ENCODE data around the gene MMP25.
"Not testable (repeated sequence)": the region's sequence is repeated elsewhere in the genome, so short reads cannot be mapped to it uniquely, and the experiment has no call there.

The MMP25 gene

DNA sequence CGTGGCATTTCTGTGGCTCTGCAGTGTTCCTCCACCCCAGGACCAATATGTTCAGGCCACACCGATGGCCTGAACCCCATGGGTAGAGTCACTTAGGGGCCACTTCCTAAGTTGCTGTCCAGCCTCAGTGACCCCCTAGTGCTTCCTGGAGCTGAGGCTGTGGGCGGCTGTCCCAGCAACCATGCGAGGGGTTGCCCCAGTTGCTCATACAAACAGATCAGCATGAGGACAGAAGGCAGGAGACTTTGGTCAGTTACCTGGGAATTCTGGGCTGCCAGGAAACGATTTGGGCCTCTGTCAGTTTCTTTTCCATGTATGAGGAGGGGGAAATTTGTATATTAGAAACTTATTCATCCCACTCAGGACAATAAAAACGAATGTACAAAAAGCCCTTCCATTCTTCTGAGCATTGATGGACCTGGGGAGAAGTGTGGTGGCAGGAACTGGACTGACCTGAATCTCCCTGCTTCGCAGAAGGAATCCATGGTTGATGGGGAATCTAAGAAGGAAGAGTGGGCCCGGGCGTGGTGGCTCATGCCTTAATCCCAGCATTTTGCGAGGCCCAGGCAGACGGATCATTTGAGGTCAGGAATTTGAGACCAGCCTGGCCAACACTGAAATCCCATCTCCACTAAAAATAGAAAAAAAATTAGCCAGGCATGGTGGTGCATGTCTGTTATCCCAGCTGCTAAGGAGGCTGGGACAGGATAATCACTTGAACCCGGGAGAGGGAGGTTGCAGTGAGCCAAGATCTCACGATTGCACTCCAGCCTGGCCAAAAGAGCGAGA lies 14.2 kb downstream of the MMP25 start:
- H3K36me3 ChIP-seq (ENCODE audit: insufficient read depth, low read depth, low read length), result no peaks in the 10 kb centered on the region
- H3K4me1 ChIP-seq (ENCODE audit: insufficient read depth, low read length), result 0 out of 2 replicates have a peak, but pooled peaks cover 4% of the 10 kb centered on the region
- no peaks in the 10 kb centered on the region for H3K9me3 ChIP-seq (ENCODE audit: insufficient read depth, low read depth, low read length)
- peaks cover 23% of the 10 kb centered on the region for H3K27me3 ChIP-seq (ENCODE audit: insufficient read depth, low read length)
- no peak overlapping the region; the same call in 1 of the 2 replicates for H3K9ac ChIP-seq (ENCODE audit: low read depth, low read length)
- no peak overlapping the region for H3K27ac ChIP-seq (ENCODE audit: low read length)
- no peak overlapping the region for H3K4me3 ChIP-seq (ENCODE audit: low read length)

DNA sequence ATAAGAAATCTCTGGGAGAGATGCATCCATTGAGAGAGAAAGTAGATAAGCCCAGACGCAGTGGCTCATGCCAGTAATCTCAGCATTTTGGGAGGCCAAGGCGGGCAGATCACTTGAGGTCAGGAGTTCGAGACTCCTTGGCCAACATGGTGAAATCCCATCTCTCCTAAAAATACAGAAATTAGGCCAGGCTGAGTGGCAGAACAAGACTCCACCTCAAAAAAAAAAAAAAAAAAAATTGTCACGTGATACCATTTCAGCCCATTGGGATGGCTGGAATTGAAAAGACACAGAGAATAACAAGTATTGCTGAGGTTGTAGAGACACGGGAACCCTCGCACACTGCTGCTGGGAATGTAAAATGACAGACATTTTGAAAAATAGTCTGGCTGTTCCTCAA lies 16.2 kb downstream of the MMP25 start:
- H3K4me3 ChIP-seq (ENCODE audit: low read length), result no peak overlapping the region
- no peak overlapping the region for H3K27ac ChIP-seq (ENCODE audit: low read length)
- H3K27me3 ChIP-seq (ENCODE audit: insufficient read depth, low read length), result peaks cover 19% of the 10 kb centered on the region
- no peaks in the 10 kb centered on the region for H3K9me3 ChIP-seq (ENCODE audit: insufficient read depth, low read depth, low read length)
- H3K9ac ChIP-seq (ENCODE audit: low read depth, low read length), result no peak overlapping the region
- 0 out of 2 replicates have a peak, but pooled peaks cover 4% of the 10 kb centered on the region for H3K4me1 ChIP-seq (ENCODE audit: insufficient read depth, low read length)
- H3K36me3 ChIP-seq (ENCODE audit: insufficient read depth, low read depth, low read length), result no peaks in the 10 kb centered on the region

DNA sequence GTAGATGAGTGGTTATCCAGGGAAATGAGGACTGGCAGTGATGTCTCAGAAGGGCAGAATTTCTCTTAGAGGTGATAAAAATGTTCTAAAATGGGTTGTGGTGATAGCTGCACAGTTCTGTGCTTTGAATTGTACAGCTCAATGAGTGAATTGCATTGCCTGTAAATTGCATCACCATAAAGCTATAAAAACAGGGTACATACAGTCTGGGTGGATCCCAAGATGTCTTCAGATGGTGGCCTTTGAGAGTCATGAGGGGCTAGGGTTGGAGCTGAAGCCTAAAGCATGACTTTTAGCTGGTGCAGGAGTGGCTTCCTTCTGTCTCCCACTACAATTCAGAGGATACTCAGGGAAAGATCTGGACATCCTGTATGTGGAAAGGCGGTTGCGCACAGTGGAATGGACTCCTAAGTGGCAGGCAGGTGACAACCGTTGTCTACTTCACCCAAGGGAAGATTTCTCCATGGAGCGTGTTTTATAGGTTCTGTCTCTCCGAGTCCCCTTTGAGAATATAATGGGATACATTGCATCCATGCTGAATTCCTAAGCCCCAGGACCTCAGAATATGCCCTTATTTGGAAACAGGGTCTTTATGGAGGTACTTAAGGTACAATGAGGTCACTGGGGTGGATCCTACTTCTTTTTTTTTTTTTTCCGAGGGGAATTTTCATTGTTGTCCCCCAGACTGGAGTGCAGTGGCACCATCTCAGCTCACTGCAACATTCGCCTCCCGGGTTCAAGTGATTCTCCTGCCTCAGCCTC lies 17.4 kb downstream of the MMP25 start:
- Histone ChIP-seq H3K27ac (ENCODE audit: low read length) (no peak overlapping the region), H3K9ac (ENCODE audit: low read depth, low read length) (no peak overlapping the region), H3K4me1 (ENCODE audit: insufficient read depth, low read length) (0 out of 2 replicates have a peak, but pooled peaks cover 4% of the 10 kb centered on the region), H3K9me3 (ENCODE audit: insufficient read depth, low read depth, low read length) (no peaks in the 10 kb centered on the region), H3K27me3 (ENCODE audit: insufficient read depth, low read length) (peaks cover 13% of the 10 kb centered on the region), H3K4me3 (ENCODE audit: low read length) (no peak overlapping the region), H3K36me3 (ENCODE audit: insufficient read depth, low read depth, low read length) (no peaks in the 10 kb centered on the region)

- Histone ChIP-seq H3K27ac (ENCODE audit: low read length) (no peak within 1 kb of the TSS), H3K36me3 (ENCODE audit: insufficient read depth, low read depth, low read length) (no peaks in the 10 kb centered on the region), H3K4me3 (ENCODE audit: low read length) (no peak within 1 kb of the TSS), H3K9me3 (ENCODE audit: insufficient read depth, low read depth, low read length) (no peaks in the 10 kb centered on the region), H3K9ac (ENCODE audit: low read depth, low read length) (no peak within 1 kb of the TSS), H3K27me3 (ENCODE audit: insufficient read depth, low read length) (peaks cover 5% of the 10 kb centered on the region), H3K4me1 (ENCODE audit: insufficient read depth, low read length) (0 out of 2 replicates have a peak, but pooled peaks cover 4% of the 10 kb centered on the region)
Observed at GRCh38 chr16:3065069-3065741, 18.8 kb downstream of the MMP25 start, which contains the start of gene IL32. Gene IL32, plus strand, starts transcription at chr16:3065640. Its CDS starts 172 bp downstream, at chr16:3065812.

DNA sequence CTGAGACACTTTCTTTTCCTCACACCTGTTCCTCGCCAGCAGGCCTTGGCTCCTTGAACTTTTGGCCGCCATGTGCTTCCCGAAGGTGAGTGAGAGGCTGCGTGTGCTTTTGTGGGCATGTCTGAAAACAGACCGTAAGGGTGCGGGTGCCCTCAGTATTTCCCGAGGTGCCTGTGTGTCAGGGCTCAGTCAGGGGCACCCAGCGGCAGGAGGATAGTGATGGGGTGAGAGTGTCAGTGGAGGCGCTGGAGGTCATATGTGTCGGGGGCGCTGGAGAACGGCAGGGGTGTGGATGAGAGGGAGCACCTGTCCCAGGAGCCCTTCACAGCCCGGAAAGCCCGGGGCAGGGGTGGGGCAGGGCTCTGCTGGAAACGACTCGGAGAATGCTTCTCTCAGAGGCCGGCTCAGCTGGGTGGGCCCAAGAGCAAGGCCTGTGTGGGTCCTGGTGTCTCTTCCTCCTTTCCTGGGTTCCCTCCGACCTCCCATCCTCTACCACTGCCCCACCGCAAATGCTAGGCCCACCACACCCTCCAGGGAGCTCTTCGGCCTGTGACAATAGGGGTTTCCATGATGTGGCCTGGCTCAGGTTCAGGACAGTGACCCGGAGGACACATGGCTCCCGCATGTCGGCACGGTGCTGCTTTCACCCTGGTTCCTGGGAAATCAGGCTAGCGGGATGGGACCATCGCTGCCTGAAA lies 19.5 kb downstream of the MMP25 start:
- H3K9ac ChIP-seq (ENCODE audit: low read depth, low read length), result no peak overlapping the region
- H3K4me3 ChIP-seq (ENCODE audit: low read length), result no peak overlapping the region
- 0 out of 2 replicates have a peak, but pooled peaks cover 4% of the 10 kb centered on the region for H3K4me1 ChIP-seq (ENCODE audit: insufficient read depth, low read length)
- H3K27me3 ChIP-seq (ENCODE audit: insufficient read depth, low read length), result no peaks in the 10 kb centered on the region
- H3K9me3 ChIP-seq (ENCODE audit: insufficient read depth, low read depth, low read length), result no peaks in the 10 kb centered on the region
- no peak overlapping the region for H3K27ac ChIP-seq (ENCODE audit: low read length)
- no peaks in the 10 kb centered on the region for H3K36me3 ChIP-seq (ENCODE audit: insufficient read depth, low read depth, low read length)

GRCh38 chr16:3066440-3066748 lies 20.0 kb downstream of the MMP25 start:
- Histone ChIP-seq H3K27ac (ENCODE audit: low read length) (no peak overlapping the region), H3K27me3 (ENCODE audit: insufficient read depth, low read length) (no peaks in the 10 kb centered on the region), H3K4me1 (ENCODE audit: insufficient read depth, low read length) (0 out of 2 replicates have a peak, but pooled peaks cover 4% of the 10 kb centered on the region), H3K4me3 (ENCODE audit: low read length) (no peak overlapping the region), H3K9me3 (ENCODE audit: insufficient read depth, low read depth, low read length) (no peaks in the 10 kb centered on the region), H3K9ac (ENCODE audit: low read depth, low read length) (no peak overlapping the region), H3K36me3 (ENCODE audit: insufficient read depth, low read depth, low read length) (no peaks in the 10 kb centered on the region)

GRCh38 chr16:3068487-3068886 lies 22.1 kb downstream of the MMP25 start:
- Histone ChIP-seq H3K27me3 (ENCODE audit: insufficient read depth, low read length) (peaks cover 2% of the 10 kb centered on the region; the same call in 1 of the 2 replicates), H3K36me3 (ENCODE audit: insufficient read depth, low read depth, low read length) (no peaks in the 10 kb centered on the region), H3K9me3 (ENCODE audit: insufficient read depth, low read depth, low read length) (no peaks in the 10 kb centered on the region), H3K4me3 (ENCODE audit: low read length) (no peak overlapping the region), H3K9ac (ENCODE audit: low read depth, low read length) (no peak overlapping the region), H3K4me1 (ENCODE audit: insufficient read depth, low read length) (0 out of 2 replicates have a peak, but pooled peaks cover 4% of the 10 kb centered on the region), H3K27ac (ENCODE audit: low read length) (no peak overlapping the region)

GRCh38 chr16:3069146-3069545 lies 22.8 kb downstream of the MMP25 start:
- not testable (repeated sequence) for H3K27me3 ChIP-seq (ENCODE audit: insufficient read depth, low read length)

DNA sequence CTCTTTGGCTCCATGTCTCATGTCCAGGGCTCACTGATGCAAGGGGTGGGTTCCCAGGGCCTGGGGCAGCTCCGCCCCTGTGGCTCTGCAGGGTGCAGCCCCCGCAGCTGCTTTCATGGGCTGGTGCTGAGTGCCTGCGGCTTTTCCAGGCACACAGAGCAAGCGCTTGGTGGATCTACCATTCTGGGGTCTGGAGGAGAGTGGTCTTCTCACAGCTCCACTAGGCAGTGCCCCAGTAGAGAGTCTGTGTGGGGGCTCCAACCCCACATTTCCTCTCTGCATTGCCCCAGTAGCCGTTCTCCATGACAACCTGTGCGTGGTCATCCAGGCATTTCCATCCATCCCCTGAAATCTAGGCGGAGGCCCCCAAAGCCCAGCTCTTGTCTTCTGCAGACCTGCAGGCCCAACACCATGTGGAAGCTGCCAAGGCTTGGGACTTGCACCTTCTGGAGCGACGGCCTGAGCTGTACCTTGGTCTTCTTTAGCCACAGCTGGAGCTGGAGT lies 24.3 kb downstream of the MMP25 start:
- no peaks in the 10 kb centered on the region for H3K36me3 ChIP-seq (ENCODE audit: insufficient read depth, low read depth, low read length)
- H3K4me3 ChIP-seq (ENCODE audit: low read length), result no peak overlapping the region
- H3K27ac ChIP-seq (ENCODE audit: low read length), result no peak overlapping the region
- peaks cover 9% of the 10 kb centered on the region; the same call in 1 of the 2 replicates for H3K27me3 ChIP-seq (ENCODE audit: insufficient read depth, low read length)
- H3K9me3 ChIP-seq (ENCODE audit: insufficient read depth, low read depth, low read length), result no peaks in the 10 kb centered on the region
- no peaks in the 10 kb centered on the region for H3K4me1 ChIP-seq (ENCODE audit: insufficient read depth, low read length)
- H3K9ac ChIP-seq (ENCODE audit: low read depth, low read length), result no peak overlapping the region

More at GRCh38 chr16:3069146-3069545, 22.8 kb downstream of the MMP25 start:
- not testable (repeated sequence) for H3K4me3 ChIP-seq (ENCODE audit: low read length); H3K9ac ChIP-seq (ENCODE audit: low read depth, low read length); H3K4me1 ChIP-seq (ENCODE audit: insufficient read depth, low read length); H3K9me3 ChIP-seq (ENCODE audit: insufficient read depth, low read depth, low read length); H3K36me3 ChIP-seq (ENCODE audit: insufficient read depth, low read depth, low read length); H3K27ac ChIP-seq (ENCODE audit: low read length)

GRCh38 chr16:3071655-3072054 lies 25.3 kb downstream of the MMP25 start:
- H3K36me3 ChIP-seq (ENCODE audit: insufficient read depth, low read depth, low read length), result no peaks in the 10 kb centered on the region
- no peak overlapping the region for H3K4me3 ChIP-seq (ENCODE audit: low read length)
- no peaks in the 10 kb centered on the region for H3K9me3 ChIP-seq (ENCODE audit: insufficient read depth, low read depth, low read length)
- H3K27ac ChIP-seq (ENCODE audit: low read length), result no peak overlapping the region
- no peaks in the 10 kb centered on the region for H3K4me1 ChIP-seq (ENCODE audit: insufficient read depth, low read length)
- H3K9ac ChIP-seq (ENCODE audit: low read depth, low read length), result no peak overlapping the region
- H3K27me3 ChIP-seq (ENCODE audit: insufficient read depth, low read length), result peaks cover 9% of the 10 kb centered on the region; the same call in 1 of the 2 replicates

DNA sequence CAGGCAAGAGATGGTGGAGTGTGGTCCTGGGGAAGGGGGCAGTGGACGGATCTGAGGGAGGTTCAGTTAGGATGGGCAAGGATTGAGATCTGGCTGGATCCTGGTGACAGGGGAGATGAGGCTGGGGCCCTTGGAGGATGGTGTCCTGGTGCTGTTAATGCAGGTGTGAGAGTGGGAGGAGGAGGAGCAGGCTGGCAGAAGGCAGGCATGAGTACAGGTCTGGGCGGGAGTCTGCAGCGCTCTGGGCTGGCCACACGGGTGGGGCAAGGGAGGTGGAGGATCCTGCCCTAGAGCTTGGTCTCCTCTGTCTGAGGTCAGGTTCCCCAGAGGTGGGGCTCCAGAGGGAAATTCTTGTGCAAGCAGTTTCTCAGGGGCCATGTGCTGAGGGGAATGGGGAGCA lies 25.8 kb downstream of the MMP25 start:
- not testable (repeated sequence) for H3K9ac ChIP-seq (ENCODE audit: low read depth, low read length); H3K4me1 ChIP-seq (ENCODE audit: insufficient read depth, low read length); H3K36me3 ChIP-seq (ENCODE audit: insufficient read depth, low read depth, low read length); H3K27me3 ChIP-seq (ENCODE audit: insufficient read depth, low read length); H3K9me3 ChIP-seq (ENCODE audit: insufficient read depth, low read depth, low read length); H3K4me3 ChIP-seq (ENCODE audit: low read length); H3K27ac ChIP-seq (ENCODE audit: low read length)
